ENCODE data around the gene SUFU. TPM values are rescaled to one million over a fixed set of nuclear protein-coding genes. Genes with fewer than 3 reads are reported as not detected.

Gene SUFU
- total and polyA plus RNA-seq, 2 experiments from 2014 or later = 10.9 to 18.2 TPM

DNA sequence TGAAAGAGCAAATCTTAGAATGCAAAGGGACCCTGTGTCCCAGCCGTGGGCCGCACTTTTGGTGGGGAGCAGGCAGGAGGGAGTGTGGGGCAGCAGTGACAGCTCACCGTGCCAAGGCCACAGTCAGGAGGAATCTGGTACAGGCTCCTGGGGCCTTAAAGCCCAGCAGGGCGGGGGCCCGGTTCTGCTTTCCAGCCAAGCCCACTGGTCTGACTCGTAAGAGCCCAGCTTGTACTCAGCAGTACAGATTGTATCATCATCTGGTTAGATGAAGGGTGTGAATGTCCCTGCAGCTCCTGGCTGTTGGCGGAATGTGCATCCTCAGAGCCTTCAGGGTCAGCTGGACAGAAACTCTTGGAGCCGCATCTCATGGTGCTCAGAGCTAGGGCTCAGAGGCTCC lies 110.0 kb downstream of the SUFU start:
- H3K36me3 ChIP-seq (replicated peaks; ENCODE audit: insufficient read depth, low read depth) = no peaks in the 10 kb centered on the region

DNA sequence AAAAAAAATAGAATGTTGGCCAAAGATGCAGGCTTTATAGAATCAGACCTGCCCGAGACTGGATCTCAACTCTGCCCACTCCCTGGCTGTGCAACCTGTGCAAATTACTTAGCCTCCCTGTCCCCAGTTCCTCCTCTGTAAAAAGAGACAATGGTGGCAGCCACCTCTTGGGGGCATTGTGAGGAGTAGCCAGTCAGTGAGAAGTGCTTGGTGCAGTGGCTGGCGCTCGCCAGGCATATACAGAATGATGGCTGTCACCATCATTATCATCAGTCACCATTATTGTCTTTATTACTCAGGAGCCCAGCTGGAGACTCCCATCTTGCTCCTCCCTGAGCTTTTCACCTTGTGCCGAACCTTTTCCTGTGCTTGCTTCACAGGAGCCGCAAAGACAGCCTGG lies 111.1 kb downstream of the SUFU start:
- no peaks in the 10 kb centered on the region for H3K36me3 ChIP-seq (replicated peaks; ENCODE audit: insufficient read depth, low read depth)
- H3K79me2 ChIP-seq = no peaks in the 10 kb centered on the region
- no peak overlapping the region for H3K4me2 ChIP-seq
- H4K20me1 ChIP-seq (ENCODE audit: insufficient read depth, poor library complexity, severe bottlenecking) = no peaks in the 10 kb centered on the region
- no peaks in the 10 kb centered on the region for H3K27me3 ChIP-seq
- no peaks in the 10 kb centered on the region for H3K9me2 ChIP-seq (replicated peaks; ENCODE audit: insufficient read depth)
- H3K4me1 ChIP-seq (ENCODE audit: insufficient read depth) = peaks cover 20% of the 10 kb centered on the region
- 90% methylated on average over 5 of the region's 5 CpGs for WGBS (ENCODE audit: low lambda C conversion rate, missing lambda C conversion rate)
- no peak overlapping the region for H2AFZ ChIP-seq
- H3K9me3 ChIP-seq (ENCODE audit: low read depth) = no peaks in the 10 kb centered on the region
- no peak for DNase-seq (ENCODE audit: low spot score)
- TF ChIP-seq EZH2 (IDR thresholded peaks at IDR 0.05; ENCODE audit: borderline replicate concordance) = no peak
- TF ChIP-seq EZH2phosphoT487 (IDR thresholded peaks at IDR 0.05; ENCODE audit: low read depth, severe bottlenecking, unreplicated experiment) = no peak
- TF ChIP-seq, protein P1, sequence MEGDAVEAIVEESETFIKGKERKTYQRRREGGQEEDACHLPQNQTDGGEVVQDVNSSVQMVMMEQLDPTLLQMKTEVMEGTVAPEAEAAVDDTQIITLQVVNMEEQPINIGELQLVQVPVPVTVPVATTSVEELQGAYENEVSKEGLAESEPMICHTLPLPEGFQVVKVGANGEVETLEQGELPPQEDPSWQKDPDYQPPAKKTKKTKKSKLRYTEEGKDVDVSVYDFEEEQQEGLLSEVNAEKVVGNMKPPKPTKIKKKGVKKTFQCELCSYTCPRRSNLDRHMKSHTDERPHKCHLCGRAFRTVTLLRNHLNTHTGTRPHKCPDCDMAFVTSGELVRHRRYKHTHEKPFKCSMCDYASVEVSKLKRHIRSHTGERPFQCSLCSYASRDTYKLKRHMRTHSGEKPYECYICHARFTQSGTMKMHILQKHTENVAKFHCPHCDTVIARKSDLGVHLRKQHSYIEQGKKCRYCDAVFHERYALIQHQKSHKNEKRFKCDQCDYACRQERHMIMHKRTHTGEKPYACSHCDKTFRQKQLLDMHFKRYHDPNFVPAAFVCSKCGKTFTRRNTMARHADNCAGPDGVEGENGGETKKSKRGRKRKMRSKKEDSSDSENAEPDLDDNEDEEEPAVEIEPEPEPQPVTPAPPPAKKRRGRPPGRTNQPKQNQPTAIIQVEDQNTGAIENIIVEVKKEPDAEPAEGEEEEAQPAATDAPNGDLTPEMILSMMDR (IDR thresholded peaks at IDR 0.05; ENCODE audit: poor library complexity) = no peak
- no peak overlapping the region for H3K27ac ChIP-seq
- H3K4me3 ChIP-seq = no peak overlapping the region

More for the DNA sequence above, 110.0 kb downstream of the SUFU start:
- Histone ChIP-seq H3K27me3 (no peaks in the 10 kb centered on the region), H3K9me3 (ENCODE audit: low read depth) (no peaks in the 10 kb centered on the region), H2AFZ (no peak overlapping the region), H3K4me1 (ENCODE audit: insufficient read depth) (peaks cover 16% of the 10 kb centered on the region), H3K79me2 (no peaks in the 10 kb centered on the region), H3K9me2 (replicated peaks; ENCODE audit: insufficient read depth) (no peaks in the 10 kb centered on the region), H4K20me1 (ENCODE audit: insufficient read depth, poor library complexity, severe bottlenecking) (no peaks in the 10 kb centered on the region), H3K4me3 (no peak overlapping the region), H3K27ac (no peak overlapping the region), H3K4me2 (no peak overlapping the region)
- DNase-seq (ENCODE audit: low spot score) = no peak
- no peak for TF ChIP-seq EZH2 (IDR thresholded peaks at IDR 0.05; ENCODE audit: borderline replicate concordance)
- TF ChIP-seq, protein P1 (IDR thresholded peaks at IDR 0.05; ENCODE audit: poor library complexity) = no peak
- no peak for TF ChIP-seq EZH2phosphoT487 (IDR thresholded peaks at IDR 0.05; ENCODE audit: low read depth, severe bottlenecking, unreplicated experiment)
- 83% methylated on average over 8 of the region's 8 CpGs for WGBS (ENCODE audit: low lambda C conversion rate, missing lambda C conversion rate)

DNA sequence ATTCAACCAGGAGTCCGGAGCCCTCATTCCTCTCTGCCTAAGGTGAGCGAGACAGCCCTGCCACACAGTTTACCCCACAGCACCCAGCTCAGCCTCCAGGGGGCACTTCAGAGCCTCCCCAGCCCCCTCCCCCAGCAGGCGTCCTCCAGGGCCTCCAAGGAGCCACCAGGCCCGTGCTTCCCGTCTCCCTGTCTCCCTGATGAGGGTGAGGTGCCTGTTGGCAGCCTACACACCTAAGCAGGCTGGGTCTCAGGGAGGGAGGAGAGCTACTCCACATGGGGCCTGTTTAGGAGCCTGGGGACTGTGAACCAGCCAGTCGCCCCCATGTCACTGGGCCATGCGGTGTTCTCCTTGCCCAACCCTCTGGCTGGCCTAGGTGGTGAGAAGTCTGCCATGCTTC lies 111.6 kb downstream of the SUFU start:
- Histone ChIP-seq H3K9me2 (replicated peaks; ENCODE audit: insufficient read depth) (no peaks in the 10 kb centered on the region), H4K20me1 (ENCODE audit: insufficient read depth, poor library complexity, severe bottlenecking) (no peaks in the 10 kb centered on the region), H2AFZ (no peak overlapping the region), H3K4me1 (ENCODE audit: insufficient read depth) (peaks cover 25% of the 10 kb centered on the region), H3K4me3 (no peak overlapping the region), H3K9me3 (ENCODE audit: low read depth) (no peaks in the 10 kb centered on the region), H3K4me2 (no peak overlapping the region), H3K27ac (no peak overlapping the region), H3K27me3 (no peaks in the 10 kb centered on the region), H3K36me3 (replicated peaks; ENCODE audit: insufficient read depth, low read depth) (no peaks in the 10 kb centered on the region), H3K79me2 (no peaks in the 10 kb centered on the region)
- WGBS (ENCODE audit: low lambda C conversion rate, missing lambda C conversion rate) = 77% methylated on average over 7 of the region's 7 CpGs
- TF ChIP-seq EZH2phosphoT487 (IDR thresholded peaks at IDR 0.05; ENCODE audit: low read depth, severe bottlenecking, unreplicated experiment) = no peak
- TF ChIP-seq, protein P1 (IDR thresholded peaks at IDR 0.05; ENCODE audit: poor library complexity) = peak; percentile 16
- DNase-seq (ENCODE audit: low spot score) = no peak
